MCF 10A (cell line): ENCODE data around the gene RBM11. TPM values are rescaled to one million over a fixed set of nuclear protein-coding genes. Genes with fewer than 3 reads are reported as not detected.

Experiments
- BruUV-seq: library from RNA; stranded (reverse); fragments of 400-500 nt; replicated peaks from 2 replicates; lab custom pipeline; 2021; lab: Mats Ljungman, UMichigan
- CTCF ChIA-PET: fragments of 300-600 bp; sonication (Branson Sonifier 250); formaldehyde crosslinking; extraction: SDS; loops from one replicate; lab custom pipeline; 2021; ENCODE audit warnings: antibody characterized with exemption, inconsistent platforms; lab: Yijun Ruan, JAX
- POLR2A ChIA-PET: fragments of 300-600, 350-650 bp; sonication (Branson Sonifier 250); formaldehyde crosslinking; extraction: SDS; loops from one replicate; lab custom pipeline; 2020; ENCODE audit warnings: antibody characterized with exemption, inconsistent platforms; lab: Yijun Ruan, JAX
- DNase-seq: peaks from one replicate; pipeline ENCODE4 v3.0.0-alpha.2; 2018; ENCODE audit not compliant: unreplicated experiment
- H3K27ac Mint-ChIP-seq: one replicate; pipeline ENCODE4 v1.8.0; 2022; ENCODE audit warnings: mild to moderate bottlenecking, low read depth, mixed read lengths; ENCODE audit not compliant: unreplicated experiment
- H3K27me3 Mint-ChIP-seq: one replicate; pipeline ENCODE4 v1.8.0; 2022; ENCODE audit warnings: mixed read lengths; ENCODE audit not compliant: insufficient read depth, unreplicated experiment
- H3K36me3 Mint-ChIP-seq: one replicate; pipeline ENCODE4 v1.8.0; 2022; ENCODE audit warnings: mild to moderate bottlenecking, moderate library complexity, mixed read lengths; ENCODE audit not compliant: insufficient read depth, unreplicated experiment
- H3K4me1 Mint-ChIP-seq: one replicate; pipeline ENCODE4 v1.8.0; 2022; ENCODE audit warnings: mixed read lengths; ENCODE audit not compliant: insufficient read depth, unreplicated experiment
- H3K4me3 Mint-ChIP-seq: one replicate; pipeline ENCODE4 v1.8.0; 2022; ENCODE audit warnings: mild to moderate bottlenecking, moderate library complexity, mixed read lengths; ENCODE audit not compliant: unreplicated experiment
- H3K9me3 Mint-ChIP-seq: one replicate; pipeline ENCODE4 v1.8.0; 2022; ENCODE audit warnings: mixed read lengths; ENCODE audit not compliant: unreplicated experiment
- intact Hi-C: fragments of 100-400 bp; cut with micrococcal nuclease; formaldehyde crosslinking; loops from 2 replicates; pipeline ENCODE4 v1.14.1; 2022
- total RNA-seq: library from RNA; stranded (reverse); gene quantifications from 2 replicates; pipeline ENCODE4 v1.2.3, GENCODE V29; 2022
- TF ChIP-seq, protein P1 (sequence below): fragments of 200-600 bp; IDR thresholded peaks from one replicate; pipeline ENCODE4 v1.8.0; 2022; ENCODE audit warnings: antibody characterized with exemption, mild to moderate bottlenecking; ENCODE audit not compliant: unreplicated experiment

Gene RBM11
- total RNA-seq, 1 experiment from 2014 or later, result 3.9 TPM

DNA sequence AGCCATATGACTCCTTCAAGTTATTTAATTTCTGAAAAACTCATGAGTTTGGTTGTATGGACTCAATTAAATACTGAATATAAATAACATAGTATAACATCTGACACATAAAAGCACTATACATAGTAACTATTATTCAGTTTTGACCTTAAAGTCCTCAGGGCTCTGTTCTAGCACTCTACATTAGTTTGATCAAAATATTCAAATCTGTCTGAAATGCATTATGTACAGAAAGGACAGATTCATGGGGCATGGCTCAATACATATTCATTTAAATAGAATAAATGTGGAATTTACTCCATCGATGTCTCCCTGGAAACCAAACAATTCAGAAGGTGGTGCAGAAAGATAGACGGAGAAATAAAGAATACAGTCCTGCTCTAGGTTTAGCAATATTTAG is 49.1 kb downstream of the RBM11 start:
- ChIA-PET CTCF (no interaction called here), POLR2A (no interaction called here)
- no peak overlapping the region for H3K4me3 Mint-ChIP-seq
- intact Hi-C loops, result no loop called here
- H3K36me3 Mint-ChIP-seq, result no peaks in the 10 kb centered on the region
- BruUV-seq, result no TSS peak
- H3K4me1 Mint-ChIP-seq, result no peaks in the 10 kb centered on the region
- TF ChIP-seq, protein P1, sequence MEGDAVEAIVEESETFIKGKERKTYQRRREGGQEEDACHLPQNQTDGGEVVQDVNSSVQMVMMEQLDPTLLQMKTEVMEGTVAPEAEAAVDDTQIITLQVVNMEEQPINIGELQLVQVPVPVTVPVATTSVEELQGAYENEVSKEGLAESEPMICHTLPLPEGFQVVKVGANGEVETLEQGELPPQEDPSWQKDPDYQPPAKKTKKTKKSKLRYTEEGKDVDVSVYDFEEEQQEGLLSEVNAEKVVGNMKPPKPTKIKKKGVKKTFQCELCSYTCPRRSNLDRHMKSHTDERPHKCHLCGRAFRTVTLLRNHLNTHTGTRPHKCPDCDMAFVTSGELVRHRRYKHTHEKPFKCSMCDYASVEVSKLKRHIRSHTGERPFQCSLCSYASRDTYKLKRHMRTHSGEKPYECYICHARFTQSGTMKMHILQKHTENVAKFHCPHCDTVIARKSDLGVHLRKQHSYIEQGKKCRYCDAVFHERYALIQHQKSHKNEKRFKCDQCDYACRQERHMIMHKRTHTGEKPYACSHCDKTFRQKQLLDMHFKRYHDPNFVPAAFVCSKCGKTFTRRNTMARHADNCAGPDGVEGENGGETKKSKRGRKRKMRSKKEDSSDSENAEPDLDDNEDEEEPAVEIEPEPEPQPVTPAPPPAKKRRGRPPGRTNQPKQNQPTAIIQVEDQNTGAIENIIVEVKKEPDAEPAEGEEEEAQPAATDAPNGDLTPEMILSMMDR, result no peak
- DNase-seq, result no peak
- H3K9me3 Mint-ChIP-seq, result no peaks in the 10 kb centered on the region
- H3K27ac Mint-ChIP-seq, result no peak overlapping the region
- no peaks in the 10 kb centered on the region for H3K27me3 Mint-ChIP-seq

DNA sequence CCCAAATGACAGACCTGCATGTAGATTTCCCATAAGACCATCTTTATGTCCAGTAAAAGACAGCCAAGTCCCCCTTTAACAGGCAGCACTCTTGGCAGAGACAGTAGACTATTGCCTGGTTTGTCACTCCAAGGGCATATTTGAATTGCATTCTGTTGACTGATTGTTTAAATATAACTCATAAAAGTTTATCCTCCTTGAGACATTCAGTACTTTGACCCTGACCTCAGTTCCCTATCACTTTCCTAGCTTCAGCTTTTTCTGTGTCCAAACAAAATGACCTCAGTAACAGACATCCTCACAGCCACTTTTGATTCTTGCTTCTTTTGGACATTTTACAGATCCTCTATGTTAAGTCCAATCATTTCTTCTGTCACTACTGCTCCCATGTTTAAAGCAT is 51.1 kb downstream of the RBM11 start:
- TF ChIP-seq, protein P1, result no peak
- no TSS peak for BruUV-seq
- intact Hi-C loops, result no loop called here
- H3K4me1 Mint-ChIP-seq, result peaks cover 6% of the 10 kb centered on the region
- H3K4me3 Mint-ChIP-seq, result no peak overlapping the region
- CTCF ChIA-PET, result no interaction called here
- no peaks in the 10 kb centered on the region for H3K27me3 Mint-ChIP-seq
- DNase-seq, result no peak
- no peaks in the 10 kb centered on the region for H3K36me3 Mint-ChIP-seq
- POLR2A ChIA-PET, result no interaction called here
- no peaks in the 10 kb centered on the region for H3K9me3 Mint-ChIP-seq
- H3K27ac Mint-ChIP-seq, result no peak overlapping the region

DNA sequence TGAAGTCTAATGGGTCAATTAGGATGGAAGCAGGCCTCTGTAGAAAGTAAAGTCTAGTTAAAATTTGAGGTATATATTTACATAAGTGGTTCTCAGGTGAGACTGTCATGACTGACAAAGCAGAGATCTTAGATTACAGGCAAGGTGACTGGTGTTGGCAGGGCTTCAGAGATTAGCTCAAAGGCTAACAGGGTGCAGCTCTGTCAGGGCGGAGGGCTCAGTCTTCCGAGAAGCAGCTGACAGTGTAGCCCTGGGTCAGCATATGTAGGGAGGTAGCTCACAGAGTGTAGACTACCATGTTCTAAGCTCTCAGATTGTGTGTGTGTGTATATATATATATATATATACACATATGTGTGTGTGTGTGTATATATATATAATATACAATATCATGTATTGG is 54.7 kb downstream of the RBM11 start:
- ChIA-PET POLR2A (no interaction called here), CTCF (interaction anchor here (0.5 to 2.2 kb wide), 2 partner anchors 11 to 165 kb away, joined by 4 to 12 read pairs; no protein-coding TSS in a partner anchor)
- Mint-ChIP-seq H3K27me3 (no peaks in the 10 kb centered on the region), H3K4me3 (no peak overlapping the region), H3K4me1 (peaks cover 6% of the 10 kb centered on the region), H3K36me3 (no peaks in the 10 kb centered on the region), H3K27ac (no peak overlapping the region), H3K9me3 (no peaks in the 10 kb centered on the region)
- TF ChIP-seq, protein P1, result no peak
- intact Hi-C loops, result no loop called here
- DNase-seq, result no peak
- no TSS peak for BruUV-seq

- H3K9me3 Mint-ChIP-seq, result no peaks in the 10 kb centered on the region
- no peaks in the 10 kb centered on the region for H3K27me3 Mint-ChIP-seq
- no peak overlapping the region for H3K27ac Mint-ChIP-seq
- intact Hi-C loops, result no loop called here
- H3K36me3 Mint-ChIP-seq, result no peaks in the 10 kb centered on the region
- no peak overlapping the region for H3K4me3 Mint-ChIP-seq
- ChIA-PET POLR2A (no interaction called here), CTCF (interaction anchor here (2.2 kb wide), 1 partner anchor 12 kb away, joined by 12 read pairs; no protein-coding TSS in a partner anchor)
- H3K4me1 Mint-ChIP-seq, result peaks cover 11% of the 10 kb centered on the region
- no peak for DNase-seq
- TF ChIP-seq, protein P1, result no peak
- BruUV-seq, result no TSS peak
Measured at GRCh38 chr21:14271053-14271452, 55.1 kb downstream of the RBM11 start.
